Neural crest cell (in vitro differentiated cells): ENCODE measurements around the gene GABBR2. TPM values are rescaled to one million over a fixed set of nuclear protein-coding genes. Genes with fewer than 3 reads are reported as not detected.

Experiments used
- DNase-seq: peaks from one replicate; pipeline ENCODE4 v3.0.0; 2021; ENCODE audit warnings: low read depth, mixed read lengths, low spot score
- H3K27ac Mint-ChIP-seq: one replicate; pipeline ENCODE4 v1.8.0; 2021; ENCODE audit warnings: mild to moderate bottlenecking, mixed read lengths; ENCODE audit not compliant: unreplicated experiment
- H3K27me3 Mint-ChIP-seq: 2 replicates; pipeline ENCODE4 v1.8.0; 2021; ENCODE audit warnings: low read depth, mild to moderate bottlenecking, mixed read lengths
- H3K36me3 Mint-ChIP-seq: 2 replicates; pipeline ENCODE4 v1.8.0; 2021; ENCODE audit warnings: low read depth, mild to moderate bottlenecking, mixed read lengths
- H3K4me1 Mint-ChIP-seq: 2 replicates; pipeline ENCODE4 v1.8.0; 2021; ENCODE audit warnings: mixed read lengths
- H3K4me3 Mint-ChIP-seq: one replicate; pipeline ENCODE4 v1.8.0; 2021; ENCODE audit warnings: mild to moderate bottlenecking, mixed read lengths
- H3K9me3 Mint-ChIP-seq: 2 replicates; pipeline ENCODE4 v1.8.0; 2021; ENCODE audit warnings: mixed read lengths
- total RNA-seq: library from RNA; stranded (reverse); gene quantifications from 2 replicates; pipeline ENCODE4 v1.2.1, GENCODE V29; 2021
- TF ChIP-seq, protein P1 (sequence below): fragments of 200-600 bp; sonication (generic); conservative IDR thresholded peaks from 2 replicates; pipeline ENCODE4 v1.5.0; 2021; ENCODE audit warnings: antibody characterized with exemption, mild to moderate bottlenecking

The GABBR2 gene
- total RNA-seq, 1 donor from 2014 or later: 0.84 TPM

DNA sequence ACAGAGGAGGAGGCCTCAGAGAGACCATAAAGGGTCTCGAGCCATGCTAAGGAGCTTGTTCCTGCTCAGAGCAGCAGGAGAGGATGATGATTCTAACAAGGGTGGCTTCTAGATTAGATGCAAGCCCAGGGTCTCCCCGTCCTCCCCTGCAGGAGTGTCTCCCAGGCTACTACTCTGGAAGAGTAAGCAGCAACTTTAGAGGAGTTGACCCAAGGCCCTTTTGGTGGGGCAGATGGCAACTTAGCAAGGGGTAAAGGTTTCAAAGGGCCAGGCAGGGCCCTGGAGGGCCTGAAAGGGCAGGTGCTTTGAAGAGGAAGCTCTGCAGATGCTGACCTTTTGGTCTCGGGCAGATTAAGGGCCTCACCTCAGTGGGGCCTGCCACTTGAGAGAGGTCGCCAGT, 174.9 kb downstream of the GABBR2 start:
- no peak overlapping the region for H3K27ac Mint-ChIP-seq
- no peak for DNase-seq
- no peaks in the 10 kb centered on the region for H3K36me3 Mint-ChIP-seq
- H3K27me3 Mint-ChIP-seq: peaks cover 13% of the 10 kb centered on the region
- TF ChIP-seq, protein P1, sequence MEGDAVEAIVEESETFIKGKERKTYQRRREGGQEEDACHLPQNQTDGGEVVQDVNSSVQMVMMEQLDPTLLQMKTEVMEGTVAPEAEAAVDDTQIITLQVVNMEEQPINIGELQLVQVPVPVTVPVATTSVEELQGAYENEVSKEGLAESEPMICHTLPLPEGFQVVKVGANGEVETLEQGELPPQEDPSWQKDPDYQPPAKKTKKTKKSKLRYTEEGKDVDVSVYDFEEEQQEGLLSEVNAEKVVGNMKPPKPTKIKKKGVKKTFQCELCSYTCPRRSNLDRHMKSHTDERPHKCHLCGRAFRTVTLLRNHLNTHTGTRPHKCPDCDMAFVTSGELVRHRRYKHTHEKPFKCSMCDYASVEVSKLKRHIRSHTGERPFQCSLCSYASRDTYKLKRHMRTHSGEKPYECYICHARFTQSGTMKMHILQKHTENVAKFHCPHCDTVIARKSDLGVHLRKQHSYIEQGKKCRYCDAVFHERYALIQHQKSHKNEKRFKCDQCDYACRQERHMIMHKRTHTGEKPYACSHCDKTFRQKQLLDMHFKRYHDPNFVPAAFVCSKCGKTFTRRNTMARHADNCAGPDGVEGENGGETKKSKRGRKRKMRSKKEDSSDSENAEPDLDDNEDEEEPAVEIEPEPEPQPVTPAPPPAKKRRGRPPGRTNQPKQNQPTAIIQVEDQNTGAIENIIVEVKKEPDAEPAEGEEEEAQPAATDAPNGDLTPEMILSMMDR: no peak
- H3K4me1 Mint-ChIP-seq: no peaks in the 10 kb centered on the region
- no peak overlapping the region for H3K4me3 Mint-ChIP-seq
- no peaks in the 10 kb centered on the region for H3K9me3 Mint-ChIP-seq

DNA sequence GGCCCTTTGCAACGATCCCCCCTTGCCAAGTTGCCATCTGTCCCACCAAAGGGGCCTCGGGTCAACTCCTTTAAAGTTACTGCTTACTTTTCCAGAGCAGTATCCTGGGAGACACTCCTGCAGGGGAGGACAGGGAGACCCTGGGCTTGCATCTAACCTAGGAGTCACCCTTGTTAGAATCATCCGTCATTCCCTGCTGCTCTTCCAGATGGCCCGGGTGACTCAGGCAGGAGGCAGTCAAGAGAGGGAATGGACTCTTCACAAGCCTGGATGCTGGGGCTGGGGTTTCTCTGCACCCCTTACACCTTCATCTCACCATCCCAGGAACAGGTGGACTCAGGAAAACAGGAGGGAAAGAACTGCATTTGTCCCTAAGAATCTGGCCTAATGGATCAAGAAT, 175.6 kb downstream of the GABBR2 start:
- TF ChIP-seq, protein P1: no peak
- H3K36me3 Mint-ChIP-seq: no peaks in the 10 kb centered on the region
- no peak overlapping the region for H3K4me3 Mint-ChIP-seq
- H3K9me3 Mint-ChIP-seq: no peaks in the 10 kb centered on the region
- H3K27me3 Mint-ChIP-seq: peaks cover 19% of the 10 kb centered on the region
- H3K27ac Mint-ChIP-seq: no peak overlapping the region
- no peak for DNase-seq
- no peaks in the 10 kb centered on the region for H3K4me1 Mint-ChIP-seq

DNA sequence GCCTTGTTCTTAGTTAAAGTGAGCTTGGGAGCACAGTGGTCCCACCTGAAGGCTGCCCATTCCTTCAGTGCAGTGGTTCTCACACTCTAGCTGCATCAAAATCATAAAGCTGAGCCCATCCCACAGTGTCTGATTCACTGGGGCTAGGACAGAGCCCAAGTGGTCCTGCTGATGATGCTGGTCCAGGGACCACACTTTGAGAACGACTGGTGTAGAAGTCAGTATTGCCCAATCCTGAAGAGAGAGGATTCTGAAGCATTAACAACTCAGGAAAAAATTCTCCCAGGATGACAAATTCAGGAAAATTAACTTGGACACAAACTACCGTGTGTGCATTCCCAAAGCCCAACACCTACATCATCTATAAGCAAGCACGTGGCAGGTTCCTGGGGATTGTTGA, 176.2 kb downstream of the GABBR2 start:
- no peaks in the 10 kb centered on the region for H3K4me1 Mint-ChIP-seq
- H3K36me3 Mint-ChIP-seq: no peaks in the 10 kb centered on the region
- TF ChIP-seq, protein P1: no peak
- H3K4me3 Mint-ChIP-seq: no peak overlapping the region
- H3K27me3 Mint-ChIP-seq: peaks cover 22% of the 10 kb centered on the region
- no peaks in the 10 kb centered on the region for H3K9me3 Mint-ChIP-seq
- H3K27ac Mint-ChIP-seq: no peak overlapping the region
- no peak for DNase-seq

DNA sequence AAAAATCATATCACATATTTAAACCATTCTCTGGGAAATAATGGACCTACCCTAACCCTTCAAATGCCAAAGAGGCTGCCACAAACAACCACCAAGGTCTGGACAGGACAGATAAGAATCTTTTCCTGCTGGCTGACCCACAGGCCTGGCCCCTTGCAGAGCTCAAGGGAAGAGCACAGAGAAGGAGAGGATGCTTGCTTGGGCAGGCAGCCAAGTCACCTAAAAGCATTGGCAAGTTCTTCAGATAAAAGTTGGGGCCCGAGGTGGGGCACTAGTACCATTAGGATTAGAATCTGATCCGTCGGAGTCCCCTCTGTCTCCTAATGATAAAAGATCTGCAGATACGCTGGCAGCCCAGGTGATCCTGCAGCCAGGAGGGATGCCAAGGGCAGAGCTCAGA, 176.6 kb downstream of the GABBR2 start:
- DNase-seq: no peak
- no peak overlapping the region for H3K27ac Mint-ChIP-seq
- no peak overlapping the region for H3K4me3 Mint-ChIP-seq
- TF ChIP-seq, protein P1: no peak
- no peaks in the 10 kb centered on the region for H3K4me1 Mint-ChIP-seq
- no peaks in the 10 kb centered on the region for H3K9me3 Mint-ChIP-seq
- peaks cover 26% of the 10 kb centered on the region for H3K27me3 Mint-ChIP-seq
- H3K36me3 Mint-ChIP-seq: no peaks in the 10 kb centered on the region

DNA sequence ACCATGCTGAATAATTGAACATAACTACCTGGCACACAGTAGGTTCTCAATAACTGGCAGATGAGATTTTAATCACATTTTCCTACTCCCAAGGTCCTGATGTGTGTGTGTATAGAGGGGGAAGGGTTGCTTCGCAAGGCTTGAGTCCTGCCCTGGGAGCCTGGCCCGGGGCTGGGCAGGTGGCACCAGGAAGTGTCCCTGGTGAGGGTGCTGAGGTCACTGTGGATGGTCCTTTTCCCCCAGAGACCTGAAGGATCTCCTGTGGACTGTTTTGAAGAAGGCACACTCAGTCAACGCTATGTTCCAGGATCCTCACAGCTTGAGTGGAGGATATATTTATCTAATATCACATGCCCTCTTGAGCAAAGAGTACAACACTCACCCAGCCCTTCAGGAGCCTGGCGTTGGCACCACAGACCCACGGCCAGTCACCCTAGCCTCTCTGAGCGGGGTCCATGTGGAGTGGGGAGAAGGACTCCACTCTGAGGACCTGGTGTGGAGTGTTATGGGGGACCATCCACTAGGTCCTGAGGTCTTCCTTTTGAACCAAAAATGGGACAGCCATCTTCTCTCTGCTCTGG, 177.8 kb downstream of the GABBR2 start:
- Mint-ChIP-seq H3K27ac (no peak overlapping the region), H3K9me3 (no peaks in the 10 kb centered on the region), H3K36me3 (no peaks in the 10 kb centered on the region), H3K27me3 (peaks cover 35% of the 10 kb centered on the region), H3K4me1 (no peaks in the 10 kb centered on the region), H3K4me3 (no peak overlapping the region)
- TF ChIP-seq, protein P1: no peak
- DNase-seq: no peak
